ENCODE data around the gene CSTF1. TPM values are rescaled to one million over a fixed set of nuclear protein-coding genes. Genes with fewer than 3 reads are reported as not detected.

Gene CSTF1
- total and polyA plus RNA-seq, 2 of the 8 experiments (the other 6 are each of a cell fraction or from before 2014, with no cell fraction given) = 59.4 to 83.5 TPM

- Histone ChIP-seq H2BK20ac (ENCODE audit: low read length) (no peak overlapping the region), H2BK120ac (replicated peaks; ENCODE audit: low read depth, low read length) (no peak overlapping the region), H3K9me3 (ENCODE audit: insufficient read depth in 2 of 2, low read depth in 1 of 2, low read length in 1 of 2) (no peaks in the 10 kb centered on the region), H3K9ac (replicated peaks in 1 of 4; ENCODE audit: extremely low read depth in 1 of 4, low read depth in 3 of 4, low read length in 3 of 4) (no peak overlapping the region), H3K27me3 (replicated peaks in 1 of 4; ENCODE audit: control insufficient read depth in 3 of 4, extremely low read depth in 1 of 4, insufficient read depth in 3 of 4, low read length in 3 of 4) (no peaks in the 10 kb centered on the region), H3K27ac (ENCODE audit: low read depth, low read length) (no peak overlapping the region), H3K36me3 (ENCODE audit: control insufficient read depth in 2 of 4, insufficient read depth in 4 of 4, low read length in 3 of 4) (peaks cover 16 to 67% (median 54%) of the 10 kb centered on the region in 4 experiments), H2BK15ac (ENCODE audit: low read length) (no peak overlapping the region), H3K23ac (ENCODE audit: insufficient read length) (no peak overlapping the region), H4K91ac (replicated peaks; ENCODE audit: insufficient read length, low read length) (no peak overlapping the region), H3K23me2 (ENCODE audit: low read depth, low read length) (peaks cover 3% of the 10 kb centered on the region), H3K4me2 (ENCODE audit: insufficient read depth in 1 of 2, low read depth in 2 of 2, low read length in 2 of 2) (no peak overlapping the region), H4K5ac (ENCODE audit: insufficient read length, low read depth, low read length) (no peak overlapping the region), H3K4me1 (replicated peaks in 1 of 4; ENCODE audit: control insufficient read depth in 3 of 4, insufficient read depth in 4 of 4, low read length in 3 of 4) (no peaks in the 10 kb centered on the region; a peak in 2 of 7 replicates), H3K56ac (replicated peaks; ENCODE audit: insufficient read length, low read depth, low read length) (no peak overlapping the region), H2BK12ac (ENCODE audit: low read depth, low read length) (no peak overlapping the region), H4K20me1 (replicated peaks in 1 of 2; ENCODE audit: control insufficient read depth in 1 of 2, insufficient read depth in 2 of 2, low read length in 2 of 2) (peaks cover 5 to 18% of the 10 kb centered on the region in 2 experiments), H3K79me2 (ENCODE audit: control insufficient read depth in 1 of 2, insufficient read depth in 2 of 2, low read length in 2 of 2) (peaks cover 11 to 74% of the 10 kb centered on the region in 2 experiments), H3K4me3 (ENCODE audit: extremely low read depth in 1 of 4, insufficient read depth in 2 of 4, low read depth in 3 of 4, low read length in 4 of 4) (no peak overlapping the region), H2AFZ (ENCODE audit: low read length) (no peak overlapping the region), H3K4ac (replicated peaks; ENCODE audit: insufficient read length, low read depth, low read length) (no peak overlapping the region), H2AK5ac (ENCODE audit: low read depth, low read length) (no peak overlapping the region), H3K14ac (ENCODE audit: insufficient read length) (no peak overlapping the region), H3K79me1 (ENCODE audit: low read depth, low read length) (peaks cover 13% of the 10 kb centered on the region), H3K18ac (ENCODE audit: extremely low read depth, low read length) (no peak overlapping the region), H4K8ac (ENCODE audit: extremely low read depth, insufficient read depth, low read length) (no peak overlapping the region), H2BK5ac (ENCODE audit: low read depth, low read length) (no peak overlapping the region)
- DNase-seq (ENCODE audit: low read depth in 1 of 2, low spot score in 2 of 2) (no peak), FAIRE-seq (no peak)
- CTCF ChIA-PET (ENCODE audit: partially characterized antibody) = interaction anchor here (0.7 kb wide), 1 partner anchor 129 kb away, joined by 3 read pairs; no protein-coding TSS in a partner anchor
- POLR2A ChIA-PET (ENCODE audit: partially characterized antibody) = interaction anchor here (0.7 to 2.5 kb wide), 3 partner anchors 9 to 14 kb away, joined by 3 to 11 read pairs (median 4); no protein-coding TSS in a partner anchor
- whole genome bisulfite sequencing, 2 experiments (ENCODE audit: extremely low coverage in 1 of 2, insufficient coverage in 1 of 2, insufficient read length in 1 of 2, insufficient replicate concordance in 2 of 2, low coverage in 1 of 2, low lambda C conversion rate in 2 of 2, missing lambda C conversion rate in 1 of 2) = 91% methylated on average over 6 of the region's 6 CpGs; no CpG with 5 or more reads in 1 of the 2 experiments
- TF ChIP-seq CHD2 (IDR thresholded peaks at IDR 0.05; ENCODE audit: low read length) (no peak), MAFK (IDR thresholded peaks at IDR 0.05; ENCODE audit: low read depth, low read length) (no peak), SIRT6 (IDR thresholded peaks at IDR 0.05; ENCODE audit: low read length) (no peak), SIX5 (IDR thresholded peaks at IDR 0.05; ENCODE audit: low read depth, low read length) (no peak), CBX8 (IDR thresholded peaks at IDR 0.05; ENCODE audit: borderline replicate concordance, low read depth, low read length) (no peak), SIN3A (conservative IDR thresholded peaks at IDR 0.05 in 1 of 2, IDR thresholded peaks at IDR 0.05 in 1 of 2; ENCODE audit: low read depth in 1 of 2, low read length in 2 of 2) (no peak), ATF3 (IDR thresholded peaks at IDR 0.05; ENCODE audit: insufficient read depth, low read depth, low read length) (no peak), RBBP5 (IDR thresholded peaks at IDR 0.05; ENCODE audit: borderline replicate concordance, low read depth, low read length) (no peak), TAF1 (IDR thresholded peaks at IDR 0.05; ENCODE audit: low read depth, low read length) (no peak), SUZ12 (IDR thresholded peaks at IDR 0.05; ENCODE audit: low read length) (no peak), ASH2L (IDR thresholded peaks at IDR 0.05; ENCODE audit: low read length) (no peak), SP2 (IDR thresholded peaks at IDR 0.05; ENCODE audit: low read length) (no peak), HDAC6 (IDR thresholded peaks at IDR 0.05; ENCODE audit: low read depth, low read length) (no peak), TBP (IDR thresholded peaks at IDR 0.05; ENCODE audit: low read depth, low read length) (no peak), JUND (IDR thresholded peaks at IDR 0.05; ENCODE audit: low read length) (no peak)
Measured at GRCh38 chr20:56386219-56386618, 6.2 kb upstream of the CSTF1 start.
